HG03045 (cell line): ENCODE measurements around the gene CAMK1D.

Experiments
- ATAC-seq: cut with Tn5 transposase; IDR thresholded peaks from one replicate; pipeline ENCODE4 v1.9.1; 2021; ENCODE audit warnings: mild to moderate bottlenecking, moderate library complexity; ENCODE audit not compliant: unreplicated experiment

The CAMK1D gene

GRCh38 chr10:12774204-12774894 is 425.0 kb downstream of the CAMK1D start:
- ATAC-seq, result no peak

GRCh38 chr10:12777840-12778585 is 428.7 kb downstream of the CAMK1D start:
- no peak for ATAC-seq

- no peak for ATAC-seq
Measured at GRCh38 chr10:12780634-12781601, 431.6 kb downstream of the CAMK1D start.

- ATAC-seq, result no peak
Measured at GRCh38 chr10:12781976-12782375, 432.6 kb downstream of the CAMK1D start.

- no peak for ATAC-seq
Measured at GRCh38 chr10:12782537-12782936, 433.2 kb downstream of the CAMK1D start.

GRCh38 chr10:12783293-12783692 is 433.9 kb downstream of the CAMK1D start:
- ATAC-seq, result no peak

GRCh38 chr10:12784646-12785045 is 435.3 kb downstream of the CAMK1D start:
- no peak for ATAC-seq

- no peak for ATAC-seq
Measured at GRCh38 chr10:12785415-12785831, 436.1 kb downstream of the CAMK1D start.

- no peak for ATAC-seq
Measured at GRCh38 chr10:12787297-12787696, 437.9 kb downstream of the CAMK1D start.

GRCh38 chr10:12788277-12788676 is 438.9 kb downstream of the CAMK1D start:
- no peak for ATAC-seq

- ATAC-seq, result no peak
Measured at GRCh38 chr10:12790270-12790669, 440.9 kb downstream of the CAMK1D start.

- ATAC-seq, result no peak
Measured at GRCh38 chr10:12791728-12792127, 442.4 kb downstream of the CAMK1D start.

- no peak for ATAC-seq
Measured at GRCh38 chr10:12792889-12793556, 443.7 kb downstream of the CAMK1D start.

- no peak for ATAC-seq
Measured at GRCh38 chr10:12795315-12796110, 446.2 kb downstream of the CAMK1D start.

- ATAC-seq, result no peak
Measured at GRCh38 chr10:12796401-12797160, 447.2 kb downstream of the CAMK1D start.

- no peak for ATAC-seq
Measured at GRCh38 chr10:12797471-12798262, 448.3 kb downstream of the CAMK1D start.

- ATAC-seq, result no peak
Measured at GRCh38 chr10:12799144-12799543, 449.8 kb downstream of the CAMK1D start.

GRCh38 chr10:12799714-12800113 is 450.4 kb downstream of the CAMK1D start:
- no peak for ATAC-seq
